HepG2 (cell line): ENCODE results near the gene MFSD2B. TPM values are rescaled to one million over a fixed set of nuclear protein-coding genes. Genes with fewer than 3 reads are reported as not detected.

Experiments
- BRD4 ChIP-seq: sonication (generic); formaldehyde crosslinking; IDR thresholded peaks from 2 replicates; pipeline ENCODE4 v1.4.0; 2020; ENCODE audit warnings: missing genetic modification reagents
- CBX5 ChIP-seq: sonication (generic); formaldehyde crosslinking; IDR thresholded peaks from 2 replicates; pipeline ENCODE4 v1.4.0; 2020; ENCODE audit warnings: missing genetic modification reagents, borderline replicate concordance
- HNF1B ChIP-seq: sonication (generic); formaldehyde crosslinking; IDR thresholded peaks from 2 replicates; pipeline ENCODE4 v1.5.1; 2020; ENCODE audit warnings: mild to moderate bottlenecking, moderate library complexity, missing genetic modification reagents
- IRF1 ChIP-seq: sonication (generic); formaldehyde crosslinking; IDR thresholded peaks from 2 replicates; pipeline ENCODE4 v1.4.0; 2020; ENCODE audit warnings: low read depth, mild to moderate bottlenecking, missing genetic modification reagents
- KLF6 ChIP-seq: IDR thresholded peaks from 2 replicates; pipeline ENCODE4 v1.8.0; 2016; ENCODE audit warnings: missing biosample characterization, missing genetic modification reagents
- KMT2B ChIP-seq: IDR thresholded peaks from 2 replicates; pipeline ENCODE4 v1.6.1; 2016; ENCODE audit warnings: missing genetic modification reagents, missing compliant biosample characterization
- MAFF ChIP-seq: IDR thresholded peaks from 2 replicates; pipeline ENCODE4 v1.6.1; 2011; ENCODE audit warnings: low read depth, low read length, improper control_type of control experiment
- RFX1 ChIP-seq: fragments of 450-650 bp; IDR thresholded peaks from 2 replicates; pipeline ENCODE4 v1.6.1; 2017
- SP2 ChIP-seq: sonication (generic); formaldehyde crosslinking; IDR thresholded peaks from 2 replicates; pipeline ENCODE4 v1.5.1; 2020; ENCODE audit warnings: mild to moderate bottlenecking, missing genetic modification reagents
- ZNF234 ChIP-seq: sonication (generic); formaldehyde crosslinking; conservative IDR thresholded peaks from 2 replicates; pipeline ENCODE4 v1.5.1; 2020; ENCODE audit warnings: mild to moderate bottlenecking, missing genetic modification reagents
- ZNF274 ChIP-seq: sonication (generic); formaldehyde crosslinking; IDR thresholded peaks from 2 replicates; pipeline ENCODE4 v1.5.1; 2020; ENCODE audit warnings: mild to moderate bottlenecking, missing genetic modification reagents
- ZNF317 ChIP-seq: sonication (generic); formaldehyde crosslinking; IDR thresholded peaks from 2 replicates; pipeline ENCODE4 v1.5.0; 2020; ENCODE audit warnings: mild to moderate bottlenecking, missing genetic modification reagents
- ZNF574 ChIP-seq: sonication (generic); formaldehyde crosslinking; IDR thresholded peaks from 2 replicates; pipeline ENCODE4 v1.4.0; 2020; ENCODE audit warnings: missing genetic modification reagents
- ZNF576 ChIP-seq: sonication (generic); formaldehyde crosslinking; IDR thresholded peaks from 2 replicates; pipeline ENCODE4 v1.4.0; 2020; ENCODE audit warnings: mild to moderate bottlenecking, missing genetic modification reagents
- ZNF609 ChIP-seq: sonication (generic); formaldehyde crosslinking; IDR thresholded peaks from 2 replicates; pipeline ENCODE4 v1.4.0; 2020; ENCODE audit warnings: mild to moderate bottlenecking, missing genetic modification reagents, borderline replicate concordance
- ZNF672 ChIP-seq: sonication (generic); formaldehyde crosslinking; IDR thresholded peaks from 2 replicates; pipeline ENCODE4 v1.8.1; 2022; ENCODE audit warnings: missing genetic modification reagents
- ZNF704 ChIP-seq: sonication (generic); formaldehyde crosslinking; IDR thresholded peaks from 2 replicates; pipeline ENCODE4 v1.8.1; 2023; ENCODE audit warnings: mild to moderate bottlenecking, inconsistent platforms, moderate library complexity, missing genetic modification reagents, borderline replicate concordance
- ZNF816 ChIP-seq: sonication (generic); formaldehyde crosslinking; IDR thresholded peaks from 2 replicates; pipeline ENCODE4 v1.8.0; 2022; ENCODE audit warnings: missing genetic modification reagents, mild to moderate bottlenecking, borderline replicate concordance
- polyA plus RNA-seq, 8 experiments: library from polyadenylated mRNA; depleted of rRNA in 3 of 8; stranded (reverse) in 7 of 8; unstranded in 1 of 8; fragments of >200 nt; fragmentation: Illumina TruSeq in 4 of 8; extraction: Trizol in 4 of 8; gene quantifications; 2 replicates each; pipeline versions ENCODE4 v1.2.1 to v1.2.3, GENCODE V29; 2011 to 2016; ENCODE audit warnings: low read depth in 4 of 8, missing spikeins in 1 of 8, mixed read lengths in 1 of 8; ENCODE audit not compliant: insufficient read depth in 1 of 8
- total RNA-seq, 5 experiments: library from RNA; depleted of rRNA; stranded (reverse); fragments of >200 nt; fragmentation: Illumina TruSeq; extraction: Trizol; gene quantifications; 2 replicates each; pipeline ENCODE4 v1.2.3, GENCODE V29; 2016; ENCODE audit warnings: low read depth in 1 of 5

Gene MFSD2B
- total and polyA plus RNA-seq, 2 of the 13 experiments (the other 11 are each of a cell fraction or from before 2014, with no cell fraction given): 0.21 to 0.93 TPM

- TF ChIP-seq ZNF317 (CRISPR knock-in tag): 0 out of 2 replicates have a peak, but pooled peaks have one; percentile 53
- peak; percentile 60; the same call in 1 of the 2 replicates for TF ChIP-seq ZNF816 (CRISPR knock-in tag)
- no peak for TF ChIP-seq RFX1
- peak; percentile 86 for TF ChIP-seq ZNF574 (CRISPR knock-in tag)
- TF ChIP-seq KLF6 (CRISPR knock-in tag): 0 out of 2 replicates have a peak, but pooled peaks have one; percentile 48
- no peak for TF ChIP-seq HNF1B
- TF ChIP-seq ZNF609: 0 out of 2 replicates have a peak, but pooled peaks have one; percentile 50
- no peak for TF ChIP-seq ZNF274 (CRISPR knock-in tag)
- no peak for TF ChIP-seq IRF1 (CRISPR knock-in tag)
- no peak for TF ChIP-seq SP2 (CRISPR knock-in tag)
- no peak for TF ChIP-seq BRD4
- TF ChIP-seq ZNF576 (CRISPR knock-in tag): peak; percentile 81; the same call in 1 of the 2 replicates
- peak; percentile 32; the same call in 1 of the 2 replicates for TF ChIP-seq CBX5 (CRISPR knock-in tag)
- no peak for TF ChIP-seq KMT2B (CRISPR knock-in tag)
- TF ChIP-seq MAFF: no peak
- TF ChIP-seq ZNF704 (CRISPR knock-in tag): no peak; the same call in 1 of the 2 replicates
- no peak for TF ChIP-seq ZNF234
- TF ChIP-seq ZNF672 (CRISPR knock-in tag): no peak
Measured at GRCh38 chr2:24022324-24022974, 12.6 kb downstream of the MFSD2B start (continued).
